IPS-15b (cell line): ENCODE data around the gene ARGLU1.
"Not testable (repeated sequence)": the region's sequence is repeated elsewhere in the genome, so short reads cannot be mapped to it uniquely, and the experiment has no call there.

ENCODE experiments used
- H3K27me3 ChIP-seq: one replicate; pipeline ENCODE4 v1.6.1; 2013; ENCODE audit warnings: low read length; ENCODE audit not compliant: control insufficient read depth, insufficient read depth
- H3K36me3 ChIP-seq: one replicate; pipeline ENCODE4 v1.6.1; 2013; ENCODE audit warnings: low read length; ENCODE audit not compliant: control insufficient read depth, insufficient read depth
- H3K4me1 ChIP-seq: one replicate; pipeline ENCODE4 v1.6.1; 2013; ENCODE audit warnings: mild to moderate bottlenecking, low read length; ENCODE audit not compliant: control insufficient read depth, insufficient read depth
- H3K4me3 ChIP-seq: one replicate; pipeline ENCODE4 v1.5.1; 2013; ENCODE audit warnings: low read depth, low read length
- H3K9ac ChIP-seq: one replicate; pipeline ENCODE4 v1.6.1; 2013; ENCODE audit warnings: low read depth, mild to moderate bottlenecking, low read length
- H3K9me3 ChIP-seq: one replicate; pipeline ENCODE4 v1.6.1; 2013; ENCODE audit warnings: mild to moderate bottlenecking, low read length; ENCODE audit not compliant: control insufficient read depth, insufficient read depth

ARGLU1 gene, protein sequence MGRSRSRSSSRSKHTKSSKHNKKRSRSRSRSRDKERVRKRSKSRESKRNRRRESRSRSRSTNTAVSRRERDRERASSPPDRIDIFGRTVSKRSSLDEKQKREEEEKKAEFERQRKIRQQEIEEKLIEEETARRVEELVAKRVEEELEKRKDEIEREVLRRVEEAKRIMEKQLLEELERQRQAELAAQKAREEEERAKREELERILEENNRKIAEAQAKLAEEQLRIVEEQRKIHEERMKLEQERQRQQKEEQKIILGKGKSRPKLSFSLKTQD

GRCh38 chr13:106567474-106568298 lies at the start of gene ARGLU1:
TSS of gene ARGLU1 (minus strand) at chr13:106568137. CDS start at chr13:106567919, 218 bp downstream.
- Histone ChIP-seq H3K36me3 (no peaks in the 10 kb centered on the region), H3K9me3 (no peaks in the 10 kb centered on the region), H3K4me3 (peak within 1 kb of the TSS; percentile 86), H3K4me1 (peaks cover 35% of the 10 kb centered on the region), H3K27me3 (no peaks in the 10 kb centered on the region), H3K9ac (peak within 1 kb of the TSS; percentile 97)

GRCh38 chr13:106617561-106617960 lies 49.6 kb upstream of the ARGLU1 start:
- no peak overlapping the region for H3K4me3 ChIP-seq
- H3K4me1 ChIP-seq = no peaks in the 10 kb centered on the region
- H3K9me3 ChIP-seq = no peaks in the 10 kb centered on the region
- no peak overlapping the region for H3K9ac ChIP-seq
- H3K36me3 ChIP-seq = no peaks in the 10 kb centered on the region
- H3K27me3 ChIP-seq = no peaks in the 10 kb centered on the region

GRCh38 chr13:106616729-106617128 lies 48.8 kb upstream of the ARGLU1 start:
- H3K36me3 ChIP-seq = no peaks in the 10 kb centered on the region

DNA sequence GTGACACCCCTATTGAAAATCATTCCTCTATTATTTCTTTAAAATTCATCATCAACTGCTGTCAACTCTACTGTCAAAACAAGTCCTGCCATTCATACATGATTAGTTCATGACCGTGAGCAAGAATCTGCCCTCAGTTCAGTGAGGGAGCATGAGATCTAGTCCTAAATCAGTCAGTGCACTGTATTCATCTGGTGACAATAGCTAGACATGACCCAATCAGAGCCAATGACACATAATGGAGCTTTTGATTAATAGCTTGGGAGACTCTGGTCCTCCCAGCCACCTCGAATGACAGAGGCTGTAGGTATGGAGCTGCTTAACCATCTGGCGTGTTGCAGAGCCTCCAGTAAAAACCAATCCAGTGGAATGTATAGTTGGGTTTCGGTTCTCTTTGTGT lies 46.9 kb upstream of the ARGLU1 start:
- Histone ChIP-seq H3K4me1 (no peaks in the 10 kb centered on the region), H3K4me3 (no peak overlapping the region), H3K27me3 (no peaks in the 10 kb centered on the region), H3K36me3 (no peaks in the 10 kb centered on the region), H3K9me3 (no peaks in the 10 kb centered on the region), H3K9ac (no peak overlapping the region)

More at GRCh38 chr13:106616729-106617128, 48.8 kb upstream of the ARGLU1 start:
- Histone ChIP-seq H3K4me3 (no peak overlapping the region), H3K4me1 (no peaks in the 10 kb centered on the region), H3K27me3 (no peaks in the 10 kb centered on the region), H3K9me3 (no peaks in the 10 kb centered on the region), H3K9ac (no peak overlapping the region)

GRCh38 chr13:106612688-106613087 lies 44.8 kb upstream of the ARGLU1 start:
- Histone ChIP-seq H3K36me3 (no peaks in the 10 kb centered on the region), H3K9me3 (no peaks in the 10 kb centered on the region), H3K4me1 (no peaks in the 10 kb centered on the region), H3K27me3 (no peaks in the 10 kb centered on the region), H3K9ac (no peak overlapping the region), H3K4me3 (no peak overlapping the region)

DNA sequence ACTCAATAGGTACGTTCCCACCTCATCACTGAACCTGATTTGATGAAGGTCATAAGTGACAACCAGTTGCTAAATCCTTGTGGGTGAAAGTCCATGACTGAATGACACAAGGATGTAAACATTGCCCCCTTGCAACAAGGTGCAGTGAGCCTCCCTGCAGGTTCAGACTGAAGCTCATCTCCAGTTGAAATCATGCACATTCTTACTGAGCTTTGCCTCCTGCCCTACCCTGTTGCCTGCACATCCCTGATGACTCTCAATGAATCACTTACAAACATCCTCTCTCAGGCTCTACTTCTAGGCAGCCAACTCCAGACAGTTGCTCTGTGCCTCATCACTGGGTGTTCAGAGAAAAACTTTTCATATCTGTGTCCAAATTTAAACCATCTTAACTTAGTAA lies 42.5 kb upstream of the ARGLU1 start:
- Histone ChIP-seq H3K36me3 (no peaks in the 10 kb centered on the region), H3K4me3 (no peak overlapping the region), H3K9me3 (no peaks in the 10 kb centered on the region), H3K27me3 (no peaks in the 10 kb centered on the region), H3K4me1 (no peaks in the 10 kb centered on the region), H3K9ac (no peak overlapping the region)

- Histone ChIP-seq H3K4me1 (no peaks in the 10 kb centered on the region), H3K36me3 (no peaks in the 10 kb centered on the region), H3K27me3 (no peaks in the 10 kb centered on the region)
These were observed 41.2 kb upstream of the ARGLU1 start for GRCh38 chr13:106609116-106609515.

DNA sequence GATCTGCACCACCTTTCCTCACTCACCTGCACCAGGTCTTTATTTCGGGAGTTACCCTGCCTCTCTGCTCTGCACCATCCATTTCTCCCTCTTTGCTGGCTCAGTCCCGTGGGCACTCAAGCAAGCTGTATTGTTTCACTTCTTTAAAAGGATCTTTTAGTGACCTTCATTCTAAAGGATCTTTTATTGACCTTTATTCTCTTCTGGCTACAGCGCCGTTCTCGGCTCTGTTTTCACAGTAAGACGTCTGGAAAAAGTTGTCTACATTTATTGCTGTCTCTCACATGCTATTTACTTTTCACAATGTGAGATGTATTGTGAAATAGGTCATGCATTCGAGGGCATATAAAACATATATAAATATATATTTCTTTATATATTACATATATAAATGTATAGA lies 35.6 kb upstream of the ARGLU1 start:
- H3K9ac ChIP-seq = no peak overlapping the region
- H3K4me1 ChIP-seq = no peaks in the 10 kb centered on the region

More at GRCh38 chr13:106609116-106609515, 41.2 kb upstream of the ARGLU1 start:
- no peak overlapping the region for H3K9ac ChIP-seq
- no peak overlapping the region for H3K4me3 ChIP-seq
- no peaks in the 10 kb centered on the region for H3K9me3 ChIP-seq

GRCh38 chr13:106602178-106602577 lies 34.2 kb upstream of the ARGLU1 start:
- Histone ChIP-seq H3K9ac (no peak overlapping the region), H3K9me3 (no peaks in the 10 kb centered on the region), H3K36me3 (no peaks in the 10 kb centered on the region), H3K4me3 (no peak overlapping the region), H3K27me3 (no peaks in the 10 kb centered on the region), H3K4me1 (no peaks in the 10 kb centered on the region)

More for the DNA sequence above, 35.6 kb upstream of the ARGLU1 start:
- Histone ChIP-seq H3K36me3 (no peaks in the 10 kb centered on the region), H3K9me3 (no peaks in the 10 kb centered on the region), H3K4me3 (no peak overlapping the region), H3K27me3 (no peaks in the 10 kb centered on the region)

DNA sequence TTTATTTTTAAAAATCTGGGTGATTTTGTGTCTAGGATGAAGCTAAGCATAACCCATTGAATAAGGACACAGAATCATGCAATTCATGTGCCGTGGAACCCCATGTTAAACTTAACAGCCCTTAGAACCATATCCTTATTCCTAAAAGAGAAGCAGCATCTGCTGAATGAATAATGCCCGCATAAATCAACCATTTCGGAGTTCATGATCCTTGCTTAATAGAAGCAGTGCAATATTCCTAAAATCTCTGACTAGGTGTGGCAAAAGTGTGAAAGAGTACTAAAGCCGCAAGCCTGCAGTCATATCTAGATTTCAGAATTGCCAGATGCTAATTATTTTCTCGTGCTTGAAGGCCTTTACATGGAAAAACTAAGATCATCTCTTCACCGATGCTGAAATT lies 33.6 kb upstream of the ARGLU1 start:
- Histone ChIP-seq H3K9me3 (no peaks in the 10 kb centered on the region), H3K4me1 (no peaks in the 10 kb centered on the region), H3K27me3 (no peaks in the 10 kb centered on the region), H3K4me3 (no peak overlapping the region), H3K36me3 (no peaks in the 10 kb centered on the region), H3K9ac (no peak overlapping the region)

DNA sequence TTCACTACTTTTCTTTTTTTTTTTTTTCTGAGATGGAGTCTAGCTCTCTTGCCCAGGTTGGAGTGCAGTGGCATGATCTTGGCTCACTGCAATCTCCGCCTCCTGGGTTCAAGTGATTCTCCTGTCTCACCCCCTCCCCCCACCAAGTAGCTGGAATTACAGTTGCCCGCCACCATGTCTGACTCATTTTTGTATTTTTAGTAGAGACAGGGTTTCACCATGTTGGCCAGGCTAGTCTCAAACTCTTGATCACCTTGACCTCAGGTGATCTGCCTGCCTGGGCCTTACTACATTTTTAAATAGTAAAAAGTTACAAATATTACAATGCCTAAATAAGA lies 32.8 kb upstream of the ARGLU1 start:
- H3K36me3 ChIP-seq, H3K27me3 ChIP-seq, H3K9me3 ChIP-seq, H3K4me3 ChIP-seq, H3K9ac ChIP-seq, H3K4me1 ChIP-seq: not testable (repeated sequence)
